Activated CD4-positive, CD25-positive, alpha-beta regulatory T cell treated with anti-CD3 and anti-CD28 coated beads, Interleukin-2, amount 50 U/mL, for 16 hours (primary cell): ENCODE results near the gene EFCAB10.

Source experiments
- DNase-seq: peaks from one replicate; pipeline ENCODE4 v3.0.0-alpha.2; 2020; ENCODE audit warnings: low read depth, low spot score

Gene EFCAB10

GRCh38 chr7:105581066-105581811 lies at the start of gene EFCAB10:
TSS of gene EFCAB10 (minus strand) at chr7:105581493. CDS start at chr7:105581463, 30 bp downstream.
- no peak for DNase-seq

GRCh38 chr7:105625986-105626385 lies 44.7 kb upstream of the EFCAB10 start:
- DNase-seq: no peak

- DNase-seq: no peak
Measured at GRCh38 chr7:105623906-105624305, 42.6 kb upstream of the EFCAB10 start.

- no peak for DNase-seq
Measured at GRCh38 chr7:105623378-105623777, 42.1 kb upstream of the EFCAB10 start.

GRCh38 chr7:105622106-105622731 lies 40.9 kb upstream of the EFCAB10 start:
- DNase-seq: no peak

- DNase-seq: no peak
Measured at GRCh38 chr7:105621617-105622016, 40.3 kb upstream of the EFCAB10 start.

GRCh38 chr7:105621176-105621575 lies 39.9 kb upstream of the EFCAB10 start:
- no peak for DNase-seq

GRCh38 chr7:105619590-105619989 lies 38.3 kb upstream of the EFCAB10 start:
- no peak for DNase-seq

- no peak for DNase-seq
Measured at GRCh38 chr7:105618016-105618296, 36.7 kb upstream of the EFCAB10 start.

- no peak for DNase-seq
Measured at GRCh38 chr7:105617280-105618015, 36.2 kb upstream of the EFCAB10 start.

GRCh38 chr7:105614341-105614840 lies 33.1 kb upstream of the EFCAB10 start:
- DNase-seq: no peak

GRCh38 chr7:105613611-105614330 lies 32.5 kb upstream of the EFCAB10 start:
- no peak for DNase-seq

GRCh38 chr7:105612806-105613205 lies 31.5 kb upstream of the EFCAB10 start:
- no peak for DNase-seq

GRCh38 chr7:105611856-105612775 lies 30.8 kb upstream of the EFCAB10 start:
- DNase-seq: no peak

GRCh38 chr7:105610165-105610930 lies 29.1 kb upstream of the EFCAB10 start:
- DNase-seq: no peak

GRCh38 chr7:105602325-105603305 lies 21.3 kb upstream of the EFCAB10 start:
- no peak for DNase-seq

- no peak for DNase-seq
Measured at GRCh38 chr7:105600720-105601550, 19.6 kb upstream of the EFCAB10 start.

GRCh38 chr7:105599551-105599950 lies 18.3 kb upstream of the EFCAB10 start:
- no peak for DNase-seq
